HG03432 (cell line): ENCODE results near the gene GDF11.
A peak's percentile ranks its signal among the peaks of the same experiment; 100 is the strongest.

Source experiments
- ATAC-seq: cut with Tn5 transposase; IDR thresholded peaks from one replicate; pipeline ENCODE4 v1.9.1; 2021; ENCODE audit warnings: mild to moderate bottlenecking, moderate library complexity; ENCODE audit not compliant: unreplicated experiment

The GDF11 gene

DNA sequence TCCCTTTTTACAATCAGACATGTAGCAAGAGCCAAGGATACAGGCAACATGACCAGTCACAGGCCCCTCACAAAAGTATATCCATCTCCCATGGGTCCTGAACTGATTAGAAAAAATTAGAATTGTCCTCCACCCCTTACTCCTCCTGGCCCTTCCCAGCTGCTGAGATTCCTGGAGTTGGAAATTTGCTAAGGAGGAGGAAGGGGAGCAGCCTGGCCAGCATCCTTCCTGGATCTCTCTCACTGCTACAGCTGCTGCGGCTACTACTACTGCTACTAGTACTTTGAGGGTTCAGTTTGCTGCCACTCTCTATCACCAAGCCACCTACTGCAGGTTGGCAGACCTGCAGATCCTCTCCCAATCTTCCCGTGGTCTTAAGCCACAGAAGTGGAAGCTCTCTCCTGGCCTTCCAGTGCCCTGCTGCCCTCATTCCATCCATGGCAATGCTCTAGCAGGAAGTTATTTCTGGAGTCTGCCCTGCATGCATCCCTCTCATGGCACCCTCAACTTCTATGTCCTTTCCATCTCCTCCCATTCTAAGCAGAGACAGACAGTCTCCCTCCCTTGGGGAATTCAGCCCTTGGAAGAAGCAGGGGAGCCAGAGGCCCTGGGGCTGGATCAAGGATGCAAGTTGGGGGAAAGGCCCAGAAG lies 36.2 kb upstream of the GDF11 start:
- no peak for ATAC-seq

- ATAC-seq = no peak
Observed at GRCh38 chr12:55707219-55707671, 35.7 kb upstream of the GDF11 start.

- peak; percentile 77 for ATAC-seq
Observed at GRCh38 chr12:55707841-55708694, 34.9 kb upstream of the GDF11 start, which contains the start of gene ITGA7. ITGA7 (minus strand) TSS chr12:55707904; CDS start chr12:55707682, 222 bp downstream.

DNA sequence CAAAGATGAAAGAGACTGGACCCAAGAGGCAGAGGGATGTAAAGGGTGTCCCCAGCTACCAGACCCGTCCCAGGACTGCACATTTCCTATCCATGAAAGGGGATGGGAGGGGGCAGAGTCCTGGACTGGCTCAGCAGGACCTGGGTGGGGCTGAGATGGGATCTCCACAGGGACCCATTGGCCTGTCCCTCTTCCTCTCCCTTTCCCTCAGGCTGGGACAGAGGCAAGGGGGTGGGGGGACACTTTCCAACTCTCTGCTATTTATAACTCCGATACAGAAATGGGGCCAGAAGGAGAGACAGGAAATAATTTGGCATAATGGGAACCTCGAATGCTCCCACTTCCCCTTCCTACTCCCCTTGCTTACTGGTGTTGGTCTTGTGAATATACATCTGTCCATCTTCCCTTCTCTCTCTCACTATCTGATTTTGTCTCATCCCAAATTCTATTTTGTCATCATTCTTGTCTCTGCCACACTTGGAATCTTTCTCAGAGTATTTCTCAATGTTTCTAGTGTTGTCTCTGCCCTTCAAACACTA lies 34.2 kb upstream of the GDF11 start:
- no peak for ATAC-seq

GRCh38 chr12:55711786-55712553 lies 31.0 kb upstream of the GDF11 start:
- no peak for ATAC-seq

DNA sequence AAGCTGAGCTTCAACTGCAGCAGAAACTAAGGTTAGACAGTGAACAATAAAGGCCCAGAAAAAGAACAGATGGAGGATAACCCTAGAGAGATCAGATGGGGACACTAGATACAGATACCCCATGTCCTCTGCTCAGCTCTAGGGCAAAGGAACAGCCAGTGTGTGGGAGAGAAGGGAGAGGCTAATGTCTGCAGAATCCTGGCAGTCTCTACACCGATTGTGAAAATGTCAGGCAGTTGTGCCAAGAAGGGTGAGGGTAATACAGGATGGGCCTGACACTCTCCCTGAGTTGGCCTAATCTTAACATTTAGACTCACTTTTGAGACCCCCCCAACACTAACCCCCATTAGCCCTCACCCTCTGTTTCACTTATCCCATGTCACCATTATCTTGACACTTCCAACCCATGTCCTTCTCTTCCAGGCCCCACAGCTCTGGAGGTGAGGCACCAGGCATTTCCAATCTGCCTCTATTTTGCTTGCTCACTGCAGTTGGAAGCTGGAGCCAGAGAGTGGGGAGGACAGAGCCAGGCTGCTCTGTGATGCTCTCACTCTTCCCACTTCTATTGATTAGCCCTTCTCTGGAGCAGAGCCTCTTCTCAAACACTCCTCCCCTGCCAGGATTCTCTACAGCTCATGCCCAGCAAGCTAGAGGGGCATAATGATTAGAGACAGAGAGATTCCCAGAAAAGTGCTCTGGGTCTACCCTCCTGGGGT lies 30.1 kb upstream of the GDF11 start:
- ATAC-seq = no peak

DNA sequence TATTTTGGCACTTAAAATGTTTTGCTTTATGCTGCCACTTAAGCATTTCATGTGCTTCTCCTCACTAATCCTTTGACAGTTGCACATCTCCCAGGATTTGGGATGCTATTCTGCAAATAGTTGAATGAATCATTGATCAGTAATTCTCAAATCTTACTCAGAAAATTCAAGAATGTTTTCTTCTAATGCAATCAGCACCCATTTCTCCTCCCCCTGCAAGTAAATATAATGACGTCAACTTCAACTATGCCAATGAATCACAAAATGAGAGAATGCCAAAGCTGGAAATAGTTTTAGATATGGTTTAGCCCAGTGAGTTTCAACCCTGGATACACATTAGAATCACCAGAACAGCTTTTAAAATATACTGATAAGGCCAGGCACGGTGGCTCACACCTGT lies 29.2 kb upstream of the GDF11 start:
- ATAC-seq = no peak

GRCh38 chr12:55715169-55715764 lies 27.7 kb upstream of the GDF11 start:
- no peak for ATAC-seq

DNA sequence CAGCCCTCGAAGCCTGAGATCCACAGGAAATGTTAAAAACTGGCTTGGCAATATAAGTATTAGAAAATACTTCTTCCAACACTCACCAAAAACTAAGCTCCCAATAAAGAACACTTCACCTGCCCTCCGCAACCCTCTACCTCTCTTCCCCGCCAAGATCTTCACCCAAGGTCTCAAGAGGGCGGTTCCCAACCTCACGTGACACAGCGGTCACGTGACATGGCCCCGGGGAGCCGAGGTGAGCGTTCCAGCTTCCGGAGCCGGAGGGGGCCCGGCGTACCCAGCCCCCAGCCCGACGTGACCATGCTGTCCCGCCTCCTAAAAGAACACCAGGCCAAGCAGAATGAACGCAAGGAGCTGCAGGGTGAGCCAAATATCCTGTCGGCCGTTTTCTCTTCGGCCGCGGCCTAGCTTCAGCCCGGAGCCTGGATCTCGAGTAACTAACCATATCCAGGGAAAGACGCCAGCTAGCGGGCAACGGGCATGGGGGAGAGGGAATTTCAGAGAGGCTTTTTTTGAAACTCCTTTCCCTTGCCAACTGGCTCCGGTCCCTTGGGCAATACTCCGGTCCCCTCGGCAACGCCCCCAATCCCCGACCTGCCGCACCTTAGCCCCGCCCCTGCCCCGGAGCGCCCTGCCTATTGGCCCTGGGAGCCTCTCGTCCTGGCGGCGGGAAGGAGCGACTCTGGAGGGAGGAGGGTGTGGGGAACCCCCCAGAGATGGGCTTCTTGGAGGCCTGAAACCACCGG lies 26.9 kb upstream of the GDF11 start, which contains the start of gene BLOC1S1:
Gene BLOC1S1, plus strand, starts transcription at position 214 of the 749 bp plus-strand sequence. Its CDS starts 6 bp downstream, at position 220.
- ATAC-seq = peak; percentile 95

DNA sequence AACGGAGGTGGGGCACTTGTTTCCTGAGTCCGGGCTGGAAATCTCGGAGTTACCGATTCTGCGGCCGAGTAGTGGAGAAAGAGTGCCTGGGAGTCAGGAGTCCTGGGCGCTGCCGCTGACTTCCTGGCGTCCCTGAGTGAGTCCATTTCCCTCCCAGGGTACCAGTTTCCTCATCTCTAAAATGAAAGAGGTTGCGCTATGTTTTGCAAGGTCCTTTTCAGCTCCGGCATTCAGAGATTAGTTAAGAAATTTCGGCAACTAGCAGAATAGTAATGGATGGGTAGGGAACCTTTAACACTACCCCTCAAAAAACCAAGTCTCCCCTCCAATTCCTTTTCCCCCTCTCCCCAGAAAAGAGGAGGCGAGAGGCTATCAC lies 26.4 kb upstream of the GDF11 start:
- ATAC-seq = no peak

- ATAC-seq = no peak
Observed at GRCh38 chr12:55717011-55718007, 25.6 kb upstream of the GDF11 start.

DNA sequence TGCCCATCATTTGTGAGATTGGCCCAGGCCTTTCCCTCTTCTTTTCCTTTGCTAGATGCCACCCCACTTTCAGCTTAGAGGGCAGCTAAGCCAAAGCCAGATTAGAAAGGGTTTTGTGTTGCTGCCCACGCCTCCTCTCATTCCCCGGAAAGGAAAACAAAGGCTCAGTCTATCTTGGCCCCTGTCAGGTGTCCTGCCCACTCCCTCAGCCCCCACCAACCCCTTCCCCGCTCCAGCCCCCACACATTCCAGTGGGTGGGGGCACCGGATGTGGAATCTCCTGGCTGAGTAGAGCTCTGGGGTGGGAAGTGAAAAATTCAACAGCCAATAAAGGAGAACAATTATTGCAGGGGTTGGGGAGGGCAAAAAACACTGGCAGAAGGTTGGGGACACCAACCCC lies 24.9 kb upstream of the GDF11 start:
- ATAC-seq = no peak

GRCh38 chr12:55718624-55719275 lies 24.2 kb upstream of the GDF11 start:
- ATAC-seq = no peak

DNA sequence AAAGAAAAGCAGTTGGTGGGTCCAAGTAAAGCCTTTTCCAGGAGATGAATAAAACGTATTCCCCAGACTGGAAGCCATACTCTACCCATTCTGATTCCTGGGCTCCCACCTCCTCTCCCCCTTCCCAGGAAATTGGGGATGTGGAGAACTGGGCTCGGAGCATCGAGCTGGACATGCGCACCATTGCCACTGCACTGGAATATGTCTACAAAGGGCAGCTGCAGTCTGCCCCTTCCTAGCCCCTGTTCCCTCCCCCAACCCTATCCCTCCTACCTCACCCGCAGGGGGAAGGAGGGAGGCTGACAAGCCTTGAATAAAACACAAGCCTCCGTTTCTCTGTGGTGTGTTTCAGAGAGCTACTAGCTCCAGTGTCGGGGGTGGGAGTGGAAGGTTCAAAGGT lies 23.6 kb upstream of the GDF11 start:
- no peak for ATAC-seq

DNA sequence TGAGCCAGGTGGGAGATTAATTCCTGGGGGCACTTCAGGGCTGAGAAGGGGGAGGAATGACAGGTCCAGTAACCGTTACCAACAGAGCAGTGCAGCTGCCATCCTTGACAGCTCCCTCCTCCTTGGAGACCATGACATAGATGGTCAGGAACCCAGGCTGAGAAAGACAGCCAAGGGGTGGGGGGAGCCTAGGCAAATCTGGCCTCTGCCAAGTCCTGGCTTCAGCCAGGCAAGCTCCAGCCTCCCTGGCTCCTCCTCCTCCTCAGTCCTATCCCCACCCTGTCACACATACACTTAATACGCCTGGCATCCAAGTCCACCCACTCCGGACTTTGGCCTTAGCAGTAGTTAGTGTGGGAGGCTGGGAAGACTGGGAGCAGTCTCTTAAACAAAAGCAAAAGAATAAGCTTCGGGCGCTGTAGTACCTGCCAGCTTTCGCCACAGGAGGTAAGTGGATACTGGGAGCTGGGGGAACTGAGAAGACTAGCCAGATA lies 22.8 kb upstream of the GDF11 start, which contains the start of gene RDH5:
Gene RDH5, plus strand, starts transcription at position 323 of the 494 bp plus-strand sequence. CDS start 792 bp downstream, outside the sequence.
- ATAC-seq = no peak

- no peak for ATAC-seq
Observed at GRCh38 chr12:55720894-55721444, 22.0 kb upstream of the GDF11 start.
